H9 (cell line): ENCODE measurements around the gene BEND7. TPM values are rescaled to one million over a fixed set of nuclear protein-coding genes. Genes with fewer than 3 reads are reported as not detected.

ENCODE experiments used
- DNase-seq: peaks from one replicate; pipeline ENCODE4 v3.0.0-alpha.2; 2017
- H2AFZ ChIP-seq: one replicate; pipeline ENCODE4 v1.6.1; 2013; ENCODE audit warnings: mild to moderate bottlenecking, low read length, control low read depth, moderate library complexity
- H2AK5ac ChIP-seq: 2 replicates; pipeline ENCODE4 v1.6.1; 2013; ENCODE audit warnings: low read length, control low read depth, mixed read lengths; ENCODE audit not compliant: insufficient read length
- H2BK120ac ChIP-seq: one replicate; pipeline ENCODE4 v1.6.1; 2013; ENCODE audit warnings: low read depth, mild to moderate bottlenecking, low read length, control low read depth, inconsistent platforms; ENCODE audit not compliant: poor library complexity, severe bottlenecking
- H2BK12ac ChIP-seq: 2 replicates; pipeline ENCODE4 v1.6.1; 2013; ENCODE audit warnings: low read length, control low read depth, mixed read lengths, low read depth; ENCODE audit not compliant: insufficient read length
- H2BK15ac ChIP-seq: 2 replicates; pipeline ENCODE4 v1.6.1; 2013; ENCODE audit warnings: low read depth, low read length, control low read depth
- H2BK20ac ChIP-seq: one replicate; pipeline ENCODE4 v1.6.1; 2013; ENCODE audit warnings: low read depth, mild to moderate bottlenecking, low read length, control low read depth, inconsistent platforms; ENCODE audit not compliant: poor library complexity, severe bottlenecking
- H2BK5ac ChIP-seq: 2 replicates; pipeline ENCODE4 v1.6.1; 2013; ENCODE audit warnings: low read length, control low read depth, mixed read lengths; ENCODE audit not compliant: insufficient read length
- H3K14ac ChIP-seq: 2 replicates; pipeline ENCODE4 v1.6.1; 2013; ENCODE audit warnings: low read length, control low read depth; ENCODE audit not compliant: insufficient read depth
- H3K18ac ChIP-seq: 2 replicates; pipeline ENCODE4 v1.6.1; 2013; ENCODE audit warnings: low read depth, mild to moderate bottlenecking, mixed read lengths, low read length, control low read depth; ENCODE audit not compliant: insufficient read length
- H3K23ac ChIP-seq: 2 replicates; pipeline ENCODE4 v1.6.1; 2013; ENCODE audit warnings: low read length, control low read depth, mixed read lengths, low read depth; ENCODE audit not compliant: insufficient read length
- H3K23me2 ChIP-seq: 2 replicates; pipeline ENCODE4 v1.6.1; 2013; ENCODE audit warnings: low read depth, mild to moderate bottlenecking, mixed read lengths, low read length, control low read depth; ENCODE audit not compliant: insufficient read length, poor library complexity, severe bottlenecking
- H3K27ac ChIP-seq: 2 replicates; pipeline ENCODE4 v1.5.1; 2013; ENCODE audit warnings: low read length, control low read depth, mixed read lengths, low read depth; ENCODE audit not compliant: insufficient read length
- H3K27me3 ChIP-seq: 2 replicates; pipeline ENCODE4 v1.6.1; 2013; ENCODE audit warnings: low read length, control low read depth, inconsistent platforms; ENCODE audit not compliant: insufficient read depth
- H3K4ac ChIP-seq: 2 replicates; pipeline ENCODE4 v1.6.1; 2013; ENCODE audit warnings: low read depth, mild to moderate bottlenecking, control low read depth, inconsistent platforms, low read length, moderate library complexity
- H3K4me1 ChIP-seq: 2 replicates; pipeline ENCODE4 v1.6.1; 2013; ENCODE audit warnings: low read length, control low read depth, inconsistent platforms; ENCODE audit not compliant: insufficient read depth
- H3K4me2 ChIP-seq: 2 replicates; pipeline ENCODE4 v1.6.1; 2013; ENCODE audit warnings: low read length, control low read depth, mixed read lengths; ENCODE audit not compliant: insufficient read length, insufficient read depth
- H3K56ac ChIP-seq: 2 replicates; pipeline ENCODE4 v1.6.1; 2013; ENCODE audit warnings: low read depth, mild to moderate bottlenecking, mixed read lengths, low read length, control low read depth; ENCODE audit not compliant: insufficient read length
- H3K79me1 ChIP-seq: 2 replicates; pipeline ENCODE4 v1.6.1; 2013; ENCODE audit warnings: low read depth, mild to moderate bottlenecking, moderate library complexity, low read length, control low read depth, inconsistent platforms; ENCODE audit not compliant: insufficient read depth, poor library complexity, severe bottlenecking
- H3K79me2 ChIP-seq: 2 replicates; pipeline ENCODE4 v1.6.1; 2013; ENCODE audit warnings: low read length, control low read depth, inconsistent platforms; ENCODE audit not compliant: insufficient read depth
- H3K9ac ChIP-seq: 2 replicates; pipeline ENCODE4 v1.6.1; 2013; ENCODE audit warnings: low read length, control low read depth, mixed read lengths; ENCODE audit not compliant: insufficient read length; ENCODE audit errors: extremely low read depth
- H3K9me3 ChIP-seq: one replicate; pipeline ENCODE4 v1.6.1; 2013; ENCODE audit warnings: low read depth, low read length, inconsistent platforms; ENCODE audit not compliant: control insufficient read depth
- H3T11ph ChIP-seq: one replicate; pipeline ENCODE4 v1.6.1; 2013; ENCODE audit warnings: mild to moderate bottlenecking, low read length, control low read depth, inconsistent platforms
- H4K20me1 ChIP-seq: one replicate; pipeline ENCODE4 v1.6.1; 2013; ENCODE audit not compliant: control insufficient read depth, insufficient read length, insufficient read depth
- H4K5ac ChIP-seq: 2 replicates; pipeline ENCODE4 v1.6.1; 2013; ENCODE audit warnings: low read depth, mild to moderate bottlenecking, mixed read lengths, low read length, control low read depth; ENCODE audit not compliant: insufficient read length
- H4K8ac ChIP-seq: replicated peaks from 2 replicates; pipeline ENCODE4 v1.6.1; 2013; ENCODE audit warnings: low read length, control low read depth, mixed read lengths, low read depth; ENCODE audit not compliant: insufficient read length
- H4K91ac ChIP-seq: 2 replicates; pipeline ENCODE4 v1.6.1; 2013; ENCODE audit warnings: low read depth, mild to moderate bottlenecking, moderate library complexity, mixed read lengths, low read length, control low read depth; ENCODE audit not compliant: insufficient read length
- H3K27ac Mint-ChIP-seq, 3 experiments: 2 replicates in 2 of 3; 3 replicates in 1 of 3; pipeline ENCODE4 v1.8.0; 2020 to 2021; ENCODE audit warnings: mixed read lengths in 3 of 3, mild to moderate bottlenecking in 1 of 3, moderate library complexity in 1 of 3
- H3K27me3 Mint-ChIP-seq: 2 replicates; pipeline ENCODE4 v1.8.0; 2021; ENCODE audit warnings: low read depth, mild to moderate bottlenecking, moderate library complexity, mixed read lengths
- H3K36me3 Mint-ChIP-seq, 3 experiments: 2 replicates in 2 of 3; 3 replicates in 1 of 3; pipeline ENCODE4 v1.8.0; 2020 to 2021; ENCODE audit warnings: low read depth in 3 of 3, mixed read lengths in 3 of 3; ENCODE audit not compliant: insufficient read depth in 1 of 3
- H3K4me1 Mint-ChIP-seq, 2 experiments: 2 replicates each; pipeline ENCODE4 v1.8.0; 2020; ENCODE audit warnings: mixed read lengths in 2 of 2
- H3K4me3 Mint-ChIP-seq, 2 experiments: 2 replicates in 1 of 2; 3 replicates in 1 of 2; pipeline ENCODE4 v1.8.0; 2020 to 2021; ENCODE audit warnings: mild to moderate bottlenecking in 2 of 2, mixed read lengths in 2 of 2, moderate library complexity in 1 of 2
- H3K9me3 Mint-ChIP-seq, 2 experiments: 2 replicates in 1 of 2; 3 replicates in 1 of 2; pipeline ENCODE4 v1.8.0; 2020; ENCODE audit warnings: mild to moderate bottlenecking in 2 of 2, mixed read lengths in 2 of 2, moderate library complexity in 1 of 2
- CTCF ChIP-seq: fragments of 200-600 bp; sonication (generic); conservative IDR thresholded peaks from 3 replicates; pipeline ENCODE4 v1.8.0; 2021; ENCODE audit warnings: antibody characterized with exemption, mild to moderate bottlenecking
- WGBS: extraction: QIAGEN DNeasy Blood & Tissue Kit; methylation state at CpG from one replicate; pipeline ENCODE4 v1.1.7; 2013; ENCODE audit warnings: missing lambda C conversion rate, low lambda C conversion rate, mixed read lengths; ENCODE audit not compliant: insufficient read length; ENCODE audit errors: extremely low coverage; 5-methylcytosine and 5-hydroxymethylcytosine counted together
- total RNA-seq: library from RNA; stranded (reverse); gene quantifications from 2 replicates; pipeline ENCODE4 v1.2.1, GENCODE V29; 2021

BEND7 gene
- total RNA-seq, 1 experiment from 2014 or later = 17.7 TPM

- H3K9me3 ChIP-seq = no peaks in the 10 kb centered on the region
- H3K27me3 ChIP-seq = no peaks in the 10 kb centered on the region
- no peak overlapping the region for H3T11ph ChIP-seq
- H2AFZ ChIP-seq = no peak overlapping the region
- no peaks in the 10 kb centered on the region; the same call in 1 of the 2 replicates for H3K79me2 ChIP-seq
- H3K4ac ChIP-seq = no peak overlapping the region
- peaks cover 7 to 8% of the 10 kb centered on the region in 2 experiments for H3K9me3 Mint-ChIP-seq
- H2AK5ac ChIP-seq = no peak overlapping the region
- H4K5ac ChIP-seq = no peak overlapping the region
- no peak overlapping the region for H2BK15ac ChIP-seq
- no peak overlapping the region for H3K4me3 Mint-ChIP-seq
- H2BK12ac ChIP-seq = no peak overlapping the region
- H2BK20ac ChIP-seq = no peak overlapping the region
- no peak overlapping the region for H3K56ac ChIP-seq
- peaks cover 5% of the 10 kb centered on the region; the same call in 1 of the 2 replicates for H3K4me1 ChIP-seq
- no peak overlapping the region for H4K8ac ChIP-seq
- no peak overlapping the region for H3K4me2 ChIP-seq
- no CpG with 5 or more reads among the region's 4 CpGs for WGBS
- H3K23ac ChIP-seq = no peak overlapping the region
- peaks cover 19 to 36% of the 10 kb centered on the region in 2 experiments for H3K4me1 Mint-ChIP-seq
- H4K91ac ChIP-seq = no peak overlapping the region
- no peaks in the 10 kb centered on the region for H3K23me2 ChIP-seq
- H3K27ac Mint-ChIP-seq = no peak overlapping the region; a peak in 1 of 7 replicates
- no peaks in the 10 kb centered on the region for H3K79me1 ChIP-seq
- H3K27ac ChIP-seq = no peak overlapping the region
- no peak overlapping the region for H2BK120ac ChIP-seq
- peaks cover 0 to 10% (median 9%) of the 10 kb centered on the region in 3 experiments; a peak in 5 of 7 replicates for H3K36me3 Mint-ChIP-seq
- no peak for DNase-seq
- peaks cover 2% of the 10 kb centered on the region; the same call in 1 of the 2 replicates for H3K27me3 Mint-ChIP-seq
- no peak for TF ChIP-seq CTCF
- no peak overlapping the region for H3K9ac ChIP-seq
- no peak overlapping the region for H3K18ac ChIP-seq
- H3K14ac ChIP-seq = no peak overlapping the region
- H4K20me1 ChIP-seq = no peaks in the 10 kb centered on the region
- H2BK5ac ChIP-seq = no peak overlapping the region
These were observed 135.2 kb downstream of the BEND7 start for GRCh38 chr10:13393640-13394039.
